GM18858 (cell line): ENCODE measurements around the gene HSPA2.
"Not testable (repeated sequence)": the region's sequence is repeated elsewhere in the genome, so short reads cannot be mapped to it uniquely, and the experiment has no call there.

Experiments
- ATAC-seq: cut with Tn5 transposase; IDR thresholded peaks from one replicate; pipeline ENCODE4 v1.9.1; 2021; ENCODE audit not compliant: unreplicated experiment

The HSPA2 gene

GRCh38 chr14:64513271-64513670 lies 27.3 kb upstream of the HSPA2 start:
- no peak for ATAC-seq

- no peak for ATAC-seq
Measured at GRCh38 chr14:64515053-64515452, 25.5 kb upstream of the HSPA2 start.

- no peak for ATAC-seq
Measured at GRCh38 chr14:64516969-64517368, 23.6 kb upstream of the HSPA2 start.

- ATAC-seq, result not testable (repeated sequence)
Measured at GRCh38 chr14:64517667-64518066, 22.9 kb upstream of the HSPA2 start.

GRCh38 chr14:64518229-64518628 lies 22.3 kb upstream of the HSPA2 start:
- ATAC-seq, result no peak

- ATAC-seq, result no peak
Measured at GRCh38 chr14:64520699-64521098, 19.8 kb upstream of the HSPA2 start.

- ATAC-seq, result no peak
Measured at GRCh38 chr14:64522591-64523355, 17.8 kb upstream of the HSPA2 start.

GRCh38 chr14:64525354-64525753 lies 15.2 kb upstream of the HSPA2 start:
- no peak for ATAC-seq

GRCh38 chr14:64531567-64531966 lies 9.0 kb upstream of the HSPA2 start:
- no peak for ATAC-seq

GRCh38 chr14:64536488-64537245 lies 3.9 kb upstream of the HSPA2 start:
- ATAC-seq, result no peak

- ATAC-seq, result no peak
Measured at GRCh38 chr14:64541261-64541971, 875 bp downstream of the HSPA2 start.

- no peak for ATAC-seq
Measured at GRCh38 chr14:64541972-64542835, 1.7 kb downstream of the HSPA2 start.

- ATAC-seq, result no peak
Measured at GRCh38 chr14:64542836-64543201, 2.3 kb downstream of the HSPA2 start.

GRCh38 chr14:64544607-64545312 lies 4.2 kb downstream of the HSPA2 start:
- ATAC-seq, result no peak

GRCh38 chr14:64549016-64549415 lies 8.5 kb downstream of the HSPA2 start:
- ATAC-seq, result no peak

- no peak for ATAC-seq
Measured at GRCh38 chr14:64549791-64550620, 9.5 kb downstream of the HSPA2 start, which contains the start of gene PPP1R36. PPP1R36 (plus strand) TSS chr14:64549961; CDS start chr14:64549998, 37 bp downstream.

GRCh38 chr14:64550621-64551333 lies 10.2 kb downstream of the HSPA2 start:
- ATAC-seq, result no peak

- ATAC-seq, result no peak
Measured at GRCh38 chr14:64554556-64554955, 14.0 kb downstream of the HSPA2 start.

- ATAC-seq, result no peak
Measured at GRCh38 chr14:64556526-64556925, 16.0 kb downstream of the HSPA2 start.
